Lung (tissue), 16 donors: ENCODE data around the gene AP4M1. TPM values are rescaled to one million over a fixed set of nuclear protein-coding genes. Genes with fewer than 3 reads are reported as not detected.

ENCODE experiments used
- ATAC-seq: fragments of 200-7000 bp; cut with Tn5 transposase; one replicate; pipeline ENCODE4 v1.9.1; 2020; ENCODE audit warnings: moderate number of reproducible peaks; ENCODE audit not compliant: insufficient read depth, low FRiP score
- DNase-seq, 3 donors: peaks; one replicate each; pipeline ENCODE4 v3.0.0-alpha.2; 2013 to 2017
- H3K27ac ChIP-seq, 2 donors: one replicate each; pipeline ENCODE4 v1.5.1; 2013; ENCODE audit warnings: mild to moderate bottlenecking in 2 of 2, moderate library complexity in 2 of 2, control low read depth in 1 of 2, inconsistent platforms in 1 of 2, low read depth in 1 of 2, low read length in 1 of 2
- H3K27me3 ChIP-seq, 3 donors: one replicate each; pipeline ENCODE4 v1.5.1; 2013; ENCODE audit warnings: low read length in 2 of 3; ENCODE audit not compliant: control insufficient read depth in 3 of 3, insufficient read depth in 3 of 3
- H3K36me3 ChIP-seq, 4 donors: one replicate each; pipeline ENCODE4 v1.5.1; 2013; ENCODE audit warnings: low read length in 4 of 4, mild to moderate bottlenecking in 1 of 4, moderate library complexity in 1 of 4; ENCODE audit not compliant: control insufficient read depth in 4 of 4, insufficient read depth in 4 of 4
- H3K4me1 ChIP-seq, 5 donors: one replicate each; pipeline ENCODE4 v1.5.1; 2013; ENCODE audit warnings: low read length in 5 of 5, mild to moderate bottlenecking in 2 of 5, moderate library complexity in 1 of 5; ENCODE audit not compliant: control insufficient read depth in 5 of 5, insufficient read depth in 5 of 5
- H3K4me3 ChIP-seq: one replicate; pipeline ENCODE4 v1.5.1; 2013; ENCODE audit warnings: mild to moderate bottlenecking, control low read depth, moderate library complexity
- H3K9ac ChIP-seq, 2 donors: one replicate each; pipeline ENCODE4 v1.5.1; 2013; ENCODE audit warnings: low read length in 2 of 2, control low read depth in 1 of 2; ENCODE audit not compliant: insufficient read depth in 1 of 2
- H3K9me3 ChIP-seq, 4 donors: one replicate each; pipeline ENCODE4 v1.5.1; 2013; ENCODE audit warnings: low read length in 3 of 4, mild to moderate bottlenecking in 1 of 4, moderate library complexity in 1 of 4; ENCODE audit not compliant: control insufficient read depth in 4 of 4, insufficient read depth in 3 of 4
- WGBS, 2 donors: extraction: QIAGEN DNeasy Blood & Tissue Kit; methylation state at CpG; one replicate each; pipeline ENCODE4 v1.1.7; 2013; 5-methylcytosine and 5-hydroxymethylcytosine counted together
- long read RNA-seq, 5 donors: transcript quantifications; one replicate each; lab custom pipeline, GENCODE V29; 2026
- polyA plus RNA-seq, 2 donors: library from polyadenylated mRNA; stranded (reverse); fragments of 200-250 nt; gene quantifications; one replicate each; pipeline ENCODE4 v1.2.1, GENCODE V29; 2013
- total RNA-seq, 2 donors: library from RNA; depleted of rRNA in 1 of 2; stranded (reverse); fragments of >200 nt in 1 of 2; gene quantifications; one replicate each; pipeline ENCODE4 v1.2.1, GENCODE V29; 2014 to 2021
- TF ChIP-seq, protein P1 (sequence below): IDR thresholded peaks from 2 replicates; pipeline ENCODE4 v1.5.1; 2012; ENCODE audit warnings: mild to moderate bottlenecking; ENCODE audit errors: control extremely low read depth, extremely low read depth
- donor health status: control.
- donor health status: control.
- donor health status: Bipolar disorder and iron deficiency.
- donor health status: healthy.
- donor health status: DM: yes; HTN: yes; CAD: no.

AP4M1 gene, protein sequence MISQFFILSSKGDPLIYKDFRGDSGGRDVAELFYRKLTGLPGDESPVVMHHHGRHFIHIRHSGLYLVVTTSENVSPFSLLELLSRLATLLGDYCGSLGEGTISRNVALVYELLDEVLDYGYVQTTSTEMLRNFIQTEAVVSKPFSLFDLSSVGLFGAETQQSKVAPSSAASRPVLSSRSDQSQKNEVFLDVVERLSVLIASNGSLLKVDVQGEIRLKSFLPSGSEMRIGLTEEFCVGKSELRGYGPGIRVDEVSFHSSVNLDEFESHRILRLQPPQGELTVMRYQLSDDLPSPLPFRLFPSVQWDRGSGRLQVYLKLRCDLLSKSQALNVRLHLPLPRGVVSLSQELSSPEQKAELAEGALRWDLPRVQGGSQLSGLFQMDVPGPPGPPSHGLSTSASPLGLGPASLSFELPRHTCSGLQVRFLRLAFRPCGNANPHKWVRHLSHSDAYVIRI
- 10 to 100 TPM; 15.7 to 24.2 TPM for total RNA-seq
- polyA plus RNA-seq, result 10 to 100 TPM; 14.8 to 18.5 TPM
- long read RNA-seq, donor 1, transcript AP4M1-201 (15 exons, 1,817 nt), result major isoform, 9 of 12 reads
- long read RNA-seq, donor 1, partial matches to known transcripts, result 0 of 12 reads
- long read RNA-seq, donor 1, other reads (novel, unspliced or antisense), result 0 of 12 reads
- long read RNA-seq, donor 2, partial matches to known transcripts, result 0 of 1 reads
- long read RNA-seq, donor 2, other reads (novel, unspliced or antisense), result 0 of 1 reads
- long read RNA-seq, donor 3, partial matches to known transcripts, result 0 of 2 reads
- long read RNA-seq, donor 3, other reads (novel, unspliced or antisense), result 0 of 2 reads
- long read RNA-seq, donor 4, partial matches to known transcripts, result 0 of 1 reads
- long read RNA-seq, donor 4, other reads (novel, unspliced or antisense), result 0 of 1 reads
- long read RNA-seq, donor 5, transcript AP4M1-201 (15 exons, 1,817 nt), result major isoform, 7 of 87 reads
- long read RNA-seq, donor 5, partial matches to known transcripts, result 66 of 87 reads
- long read RNA-seq, donor 5, other reads (novel, unspliced or antisense), result 12 of 87 reads

DNA sequence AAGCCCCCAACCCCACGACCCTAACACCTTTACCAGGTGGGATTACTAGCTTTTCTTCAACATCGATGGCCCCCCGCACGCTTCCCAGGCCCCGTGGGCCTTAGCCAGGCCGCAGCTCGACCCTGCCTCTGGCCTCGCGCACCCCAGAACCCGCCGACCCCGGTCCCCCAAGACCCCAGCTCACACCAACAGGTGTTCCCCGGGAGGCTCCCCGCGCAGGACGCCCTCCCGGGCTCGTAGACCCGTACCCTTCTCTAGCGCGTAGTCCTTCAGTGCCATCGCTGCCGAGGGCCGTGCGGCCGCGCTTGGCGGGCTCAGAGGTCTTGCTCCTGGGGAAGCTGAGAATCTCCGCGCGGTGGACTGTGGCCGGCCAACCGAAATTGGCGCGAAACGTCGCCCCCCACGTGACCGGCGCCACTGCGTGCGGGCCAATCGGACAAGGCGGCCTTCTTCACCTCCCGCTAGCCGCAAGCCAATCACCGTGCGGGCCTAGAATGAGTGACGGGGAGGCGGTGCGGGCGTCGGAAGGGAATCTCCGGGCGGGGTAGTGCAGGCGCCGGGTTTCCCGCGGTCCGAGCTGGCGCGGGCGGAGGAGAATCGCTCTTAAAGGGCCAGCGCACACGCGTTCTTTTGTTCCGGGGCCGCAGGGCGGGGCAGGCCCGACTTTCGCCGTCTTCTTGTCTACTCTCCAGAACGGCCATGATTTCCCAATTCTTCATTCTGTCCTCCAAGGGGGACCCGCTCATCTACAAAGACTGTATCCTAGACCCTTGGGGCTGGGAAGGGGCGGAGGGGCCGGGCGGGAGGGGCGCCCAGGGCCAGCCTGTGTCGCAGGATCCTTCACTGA, at the start of gene AP4M1, which contains the start of gene MCM7:
TSS of gene AP4M1 (plus strand) at position 628 of the 847 bp plus-strand sequence. CDS start at position 700, 72 bp downstream.
TSS of gene MCM7 (minus strand) at position 382 of the 847 bp plus-strand sequence. CDS start at position 279, 103 bp downstream.
- Histone ChIP-seq H3K36me3 (peaks cover 18 to 42% (median 35%) of the 10 kb centered on the region in 4 donors), H3K27me3 (no peaks in the 10 kb centered on the region), H3K27ac (peak within 1 kb of the TSS; percentile 84 to 87), H3K4me3 (peak within 1 kb of the TSS; percentile 76), H3K4me1 (peaks cover 0 to 15% (median 11%) of the 10 kb centered on the region in 5 donors), H3K9ac (peak within 1 kb of the TSS; percentile 46 to 76), H3K9me3 (no peaks in the 10 kb centered on the region)
- DNase-seq (peak; percentile 99), ATAC-seq (peak; percentile 96)
- 0% methylated on average over 80 of the region's 80 CpGs for WGBS, 2 donors
- TF ChIP-seq, protein P1, sequence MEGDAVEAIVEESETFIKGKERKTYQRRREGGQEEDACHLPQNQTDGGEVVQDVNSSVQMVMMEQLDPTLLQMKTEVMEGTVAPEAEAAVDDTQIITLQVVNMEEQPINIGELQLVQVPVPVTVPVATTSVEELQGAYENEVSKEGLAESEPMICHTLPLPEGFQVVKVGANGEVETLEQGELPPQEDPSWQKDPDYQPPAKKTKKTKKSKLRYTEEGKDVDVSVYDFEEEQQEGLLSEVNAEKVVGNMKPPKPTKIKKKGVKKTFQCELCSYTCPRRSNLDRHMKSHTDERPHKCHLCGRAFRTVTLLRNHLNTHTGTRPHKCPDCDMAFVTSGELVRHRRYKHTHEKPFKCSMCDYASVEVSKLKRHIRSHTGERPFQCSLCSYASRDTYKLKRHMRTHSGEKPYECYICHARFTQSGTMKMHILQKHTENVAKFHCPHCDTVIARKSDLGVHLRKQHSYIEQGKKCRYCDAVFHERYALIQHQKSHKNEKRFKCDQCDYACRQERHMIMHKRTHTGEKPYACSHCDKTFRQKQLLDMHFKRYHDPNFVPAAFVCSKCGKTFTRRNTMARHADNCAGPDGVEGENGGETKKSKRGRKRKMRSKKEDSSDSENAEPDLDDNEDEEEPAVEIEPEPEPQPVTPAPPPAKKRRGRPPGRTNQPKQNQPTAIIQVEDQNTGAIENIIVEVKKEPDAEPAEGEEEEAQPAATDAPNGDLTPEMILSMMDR, result no peak

- peak; percentile 57 for ATAC-seq
Observed at GRCh38 chr7:100053215-100053614, 48.2 kb upstream of the AP4M1 start.

GRCh38 chr7:100057006-100057405, 44.4 kb upstream of the AP4M1 start:
- DNase-seq (no peak), ATAC-seq (no peak)
- H3K4me1 ChIP-seq, result no peaks in the 10 kb centered on the region
- H3K27ac ChIP-seq, result no peak overlapping the region
- H3K4me3 ChIP-seq, result no peak overlapping the region
- WGBS, 2 donors, result 94 to 95% methylated on average over 10 of the region's 10 CpGs
- TF ChIP-seq, protein P1, result no peak
- H3K36me3 ChIP-seq, result peaks cover 13 to 30% (median 18%) of the 10 kb centered on the region in 4 donors
- H3K27me3 ChIP-seq, result no peaks in the 10 kb centered on the region
- no peaks in the 10 kb centered on the region for H3K9me3 ChIP-seq
- H3K9ac ChIP-seq, result no peak overlapping the region

More at GRCh38 chr7:100053215-100053614, 48.2 kb upstream of the AP4M1 start:
- TF ChIP-seq, protein P1, result peak; percentile 33
- 40 to 51% methylated on average over 3 of the region's 3 CpGs for WGBS, 2 donors
- Histone ChIP-seq H3K9me3 (no peaks in the 10 kb centered on the region), H3K36me3 (peaks cover 6 to 18% (median 10%) of the 10 kb centered on the region in 4 donors), H3K9ac (no peak overlapping the region), H3K27ac (no peak overlapping the region), H3K4me3 (no peak overlapping the region), H3K4me1 (peaks cover 0 to 8% (median 2%) of the 10 kb centered on the region in 5 donors), H3K27me3 (no peaks in the 10 kb centered on the region)
- DNase-seq, result peak; percentile 57 to 87 (median 86)
